Right atrium auricular region (tissue), 2 donors: ENCODE results near the gene CPA3. TPM values are rescaled to one million over a fixed set of nuclear protein-coding genes. Genes with fewer than 3 reads are reported as not detected.

ENCODE experiments used
- DNase-seq: peaks from one replicate; pipeline ENCODE4 v3.0.0-alpha.2; 2019; ENCODE audit warnings: low spot score
- H3K27ac ChIP-seq, 2 donors: fragments of 200-600 bp; sonication (generic); 1 replicate in 1 of 2; 2 replicates in 1 of 2; pipeline ENCODE4 v1.5.1; 2016 to 2019
- H3K27me3 ChIP-seq, 2 donors: fragments of 200-600 bp; sonication (generic); one replicate each; pipeline versions ENCODE4 v1.5.1 to v1.6.0; 2017 to 2019
- H3K36me3 ChIP-seq: fragments of 200-600 bp; sonication (generic); one replicate; pipeline ENCODE4 v1.5.1; 2016
- H3K4me1 ChIP-seq, 2 donors: fragments of 200-600 bp; sonication (generic); one replicate each; pipeline versions ENCODE4 v1.5.1 to v1.6.0; 2017 to 2019
- H3K4me3 ChIP-seq, 2 donors: fragments of 200-600 bp; sonication (generic); 1 replicate in 1 of 2; 2 replicates in 1 of 2; pipeline ENCODE4 v1.5.1; 2017 to 2019; ENCODE audit warnings: mild to moderate bottlenecking in 1 of 2, moderate library complexity in 1 of 2
- H3K9me3 ChIP-seq, 2 donors: fragments of 200-600 bp; sonication (generic); one replicate each; pipeline ENCODE4 v1.5.1; 2019
- total RNA-seq, 2 donors: library from RNA; depleted of rRNA; stranded (reverse); fragments of >200 nt; gene quantifications; one replicate each; pipeline ENCODE4 v1.1.0, GENCODE V29; 2016
- TF ChIP-seq, protein P1 (sequence below), 2 donors: fragments of 200-600 bp; sonication (generic); IDR thresholded peaks; one replicate each; pipeline ENCODE4 v1.5.1; 2019; ENCODE audit warnings: antibody characterized with exemption in 2 of 2

Gene CPA3
- total RNA-seq, 2 donors from 2014 or later: 1.3 to 5.1 TPM

DNA sequence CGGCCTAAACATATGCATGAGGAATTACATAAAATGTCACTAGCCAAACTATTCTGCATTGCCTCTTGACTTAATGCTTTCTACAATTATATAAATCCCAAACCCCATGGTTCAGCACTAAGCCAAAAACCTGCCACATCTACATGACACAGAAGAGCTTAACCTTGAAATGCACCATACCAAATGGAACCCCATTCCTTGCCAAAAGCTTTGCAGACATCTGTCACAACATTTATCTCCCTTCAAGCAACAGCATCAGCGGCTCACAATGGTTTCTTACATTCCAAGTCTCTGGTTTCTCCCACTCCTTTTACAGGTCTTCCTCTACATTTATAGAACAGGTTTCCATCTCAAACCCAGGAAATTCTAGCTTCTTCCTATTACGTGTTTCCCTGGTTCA, 67.9 kb downstream of the CPA3 start:
- Histone ChIP-seq H3K4me1 (no peaks in the 10 kb centered on the region), H3K27ac (no peak overlapping the region), H3K9me3 (no peaks in the 10 kb centered on the region), H3K4me3 (no peak overlapping the region), H3K27me3 (no peaks in the 10 kb centered on the region), H3K36me3 (no peaks in the 10 kb centered on the region)
- no peak for DNase-seq
- TF ChIP-seq, protein P1, sequence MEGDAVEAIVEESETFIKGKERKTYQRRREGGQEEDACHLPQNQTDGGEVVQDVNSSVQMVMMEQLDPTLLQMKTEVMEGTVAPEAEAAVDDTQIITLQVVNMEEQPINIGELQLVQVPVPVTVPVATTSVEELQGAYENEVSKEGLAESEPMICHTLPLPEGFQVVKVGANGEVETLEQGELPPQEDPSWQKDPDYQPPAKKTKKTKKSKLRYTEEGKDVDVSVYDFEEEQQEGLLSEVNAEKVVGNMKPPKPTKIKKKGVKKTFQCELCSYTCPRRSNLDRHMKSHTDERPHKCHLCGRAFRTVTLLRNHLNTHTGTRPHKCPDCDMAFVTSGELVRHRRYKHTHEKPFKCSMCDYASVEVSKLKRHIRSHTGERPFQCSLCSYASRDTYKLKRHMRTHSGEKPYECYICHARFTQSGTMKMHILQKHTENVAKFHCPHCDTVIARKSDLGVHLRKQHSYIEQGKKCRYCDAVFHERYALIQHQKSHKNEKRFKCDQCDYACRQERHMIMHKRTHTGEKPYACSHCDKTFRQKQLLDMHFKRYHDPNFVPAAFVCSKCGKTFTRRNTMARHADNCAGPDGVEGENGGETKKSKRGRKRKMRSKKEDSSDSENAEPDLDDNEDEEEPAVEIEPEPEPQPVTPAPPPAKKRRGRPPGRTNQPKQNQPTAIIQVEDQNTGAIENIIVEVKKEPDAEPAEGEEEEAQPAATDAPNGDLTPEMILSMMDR (IDR thresholded peaks at IDR 0.05): no peak

DNA sequence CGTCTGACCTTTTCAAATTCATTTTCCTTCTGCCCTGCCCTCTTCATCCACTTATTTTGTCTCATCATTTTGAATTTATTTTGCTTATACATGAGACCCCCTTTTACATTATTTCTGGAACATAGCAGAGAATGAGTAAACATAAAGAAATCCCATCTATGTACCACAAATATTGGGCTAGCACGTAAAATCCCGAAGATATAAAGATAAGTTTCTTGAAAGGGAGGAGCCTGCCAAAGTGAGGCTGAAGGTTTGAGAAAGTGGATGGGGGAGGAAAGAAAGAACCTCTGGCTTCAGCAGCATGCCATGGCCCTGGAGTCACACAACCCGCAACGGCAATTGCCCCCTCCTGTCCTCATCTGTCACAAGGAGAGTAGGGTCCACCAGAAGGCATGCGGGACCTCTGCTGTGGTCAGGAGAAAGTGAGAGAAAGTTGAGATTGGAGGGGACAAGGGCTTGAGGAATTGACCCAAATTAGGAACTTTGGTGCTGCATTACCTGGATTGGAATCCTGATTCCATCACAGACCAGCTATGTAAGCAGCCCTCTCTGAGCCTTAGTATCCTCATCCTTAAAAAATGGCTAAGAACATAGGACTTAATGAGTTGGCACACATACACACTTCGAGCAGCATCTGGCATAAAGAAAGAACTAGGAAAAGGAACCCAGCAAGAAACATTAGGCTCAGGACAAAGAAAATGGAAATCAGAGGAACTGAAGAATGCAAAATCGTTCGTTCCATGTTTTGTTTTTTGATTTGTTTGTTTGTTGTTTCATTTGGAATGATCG, 72.6 kb downstream of the CPA3 start:
- H3K4me3 ChIP-seq: no peak overlapping the region
- no peaks in the 10 kb centered on the region for H3K4me1 ChIP-seq
- no peak overlapping the region for H3K27ac ChIP-seq
- no peaks in the 10 kb centered on the region for H3K9me3 ChIP-seq
- TF ChIP-seq, protein P1 (IDR thresholded peaks at IDR 0.05): no peak
- H3K27me3 ChIP-seq: no peaks in the 10 kb centered on the region
- no peak for DNase-seq
- no peaks in the 10 kb centered on the region for H3K36me3 ChIP-seq

DNA sequence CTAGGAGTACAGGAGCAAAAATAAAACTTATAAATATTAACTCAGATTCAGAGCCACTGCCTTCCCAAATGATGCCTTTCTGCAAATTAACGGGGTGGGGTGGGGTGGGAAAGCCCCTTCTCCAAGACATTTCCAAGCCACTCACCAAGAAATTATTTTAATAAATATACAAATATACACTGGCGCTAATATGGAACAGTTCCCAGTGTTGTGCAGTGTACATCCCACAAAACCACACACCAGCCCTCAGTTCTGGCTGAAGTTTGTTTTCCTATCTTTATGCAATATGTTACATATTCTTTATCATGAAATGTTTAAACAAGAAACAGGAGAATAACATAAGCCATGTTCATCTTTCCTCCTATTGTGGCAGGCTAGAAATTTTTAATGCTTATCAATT, 73.2 kb downstream of the CPA3 start:
- H3K9me3 ChIP-seq: no peaks in the 10 kb centered on the region
- no peaks in the 10 kb centered on the region for H3K36me3 ChIP-seq
- no peaks in the 10 kb centered on the region for H3K4me1 ChIP-seq
- TF ChIP-seq, protein P1 (IDR thresholded peaks at IDR 0.05): no peak
- no peak overlapping the region for H3K27ac ChIP-seq
- H3K27me3 ChIP-seq: no peaks in the 10 kb centered on the region
- H3K4me3 ChIP-seq: no peak overlapping the region
- no peak for DNase-seq

DNA sequence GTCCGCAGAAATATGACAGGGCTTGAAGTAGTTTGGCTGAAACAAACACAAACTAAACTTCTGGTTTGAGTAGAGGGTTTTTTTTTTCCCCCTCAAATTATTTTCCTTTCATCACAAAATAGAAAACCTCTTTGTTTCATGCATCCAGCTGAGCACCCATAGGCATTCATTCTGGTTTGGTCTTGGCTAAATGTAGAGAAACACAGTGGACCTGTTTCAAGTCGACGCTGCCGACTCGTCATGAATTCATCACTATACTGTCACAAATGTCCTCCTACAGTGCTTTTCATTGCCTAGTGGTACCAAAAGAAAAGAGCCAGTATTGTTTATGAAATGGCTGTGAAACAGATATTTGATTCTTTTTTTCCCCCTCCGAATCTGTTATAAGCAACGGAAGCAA, 73.8 kb downstream of the CPA3 start:
- Histone ChIP-seq H3K9me3 (no peaks in the 10 kb centered on the region), H3K4me1 (no peaks in the 10 kb centered on the region), H3K27ac (no peak overlapping the region), H3K27me3 (no peaks in the 10 kb centered on the region), H3K36me3 (no peaks in the 10 kb centered on the region), H3K4me3 (no peak overlapping the region)
- TF ChIP-seq, protein P1 (IDR thresholded peaks at IDR 0.05): no peak
- no peak for DNase-seq

DNA sequence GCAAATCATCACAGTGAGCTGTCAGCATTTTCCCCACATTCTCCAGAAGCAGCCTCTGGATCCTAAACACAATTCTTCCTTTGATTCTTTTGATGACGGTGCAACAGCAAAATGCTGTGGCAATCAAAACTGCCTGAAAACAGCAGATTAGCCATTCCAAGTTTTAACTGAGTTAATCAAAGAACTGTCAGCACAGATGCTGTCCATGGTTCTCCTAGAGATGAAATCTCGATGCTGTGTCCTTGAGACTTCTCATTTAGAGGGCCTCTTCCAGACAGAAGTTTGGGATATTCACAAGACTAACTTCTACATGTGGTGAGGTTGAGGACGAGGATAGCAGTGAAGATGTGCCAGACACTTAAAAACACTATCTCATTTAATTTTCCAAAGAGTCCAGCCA, 75.9 kb downstream of the CPA3 start:
- no peak overlapping the region for H3K27ac ChIP-seq
- no peak overlapping the region for H3K4me3 ChIP-seq
- H3K36me3 ChIP-seq: no peaks in the 10 kb centered on the region
- no peaks in the 10 kb centered on the region for H3K4me1 ChIP-seq
- TF ChIP-seq, protein P1 (IDR thresholded peaks at IDR 0.05): no peak
- no peaks in the 10 kb centered on the region for H3K27me3 ChIP-seq
- H3K9me3 ChIP-seq: no peaks in the 10 kb centered on the region
- DNase-seq: no peak
